MM.1S (cell line): ENCODE measurements around the gene TAOK2.

ENCODE experiments used
- DNase-seq: peaks from one replicate; pipeline ENCODE4 v3.0.0-alpha.2; 2015
- H2AFZ ChIP-seq: fragments of 300-600 bp; sonication (generic); 2 replicates; pipeline ENCODE4 v1.6.0; 2016; ENCODE audit warnings: antibody characterized with exemption, low read length
- H3F3A ChIP-seq: fragments of 300-600 bp; sonication (generic); 2 replicates; pipeline ENCODE4 v1.6.1; 2016; ENCODE audit warnings: mild to moderate bottlenecking, antibody characterized with exemption, low read length, moderate library complexity, mixed read lengths; ENCODE audit not compliant: insufficient read depth
- H3K27ac ChIP-seq: fragments of 300-600 bp; sonication (generic); 2 replicates; pipeline ENCODE4 v1.5.1; 2016; ENCODE audit warnings: mild to moderate bottlenecking, low read length
- H3K27me3 ChIP-seq: fragments of 300-600 bp; sonication (generic); replicated peaks from 2 replicates; pipeline ENCODE4 v1.6.0; 2016; ENCODE audit warnings: low read length; ENCODE audit not compliant: insufficient read depth
- H3K36me3 ChIP-seq: fragments of 300-600 bp; sonication (generic); replicated peaks from 2 replicates; pipeline ENCODE4 v1.6.1; 2016; ENCODE audit warnings: mild to moderate bottlenecking, low read length, mixed read lengths; ENCODE audit not compliant: insufficient read depth
- H3K4me1 ChIP-seq: fragments of 300-600 bp; sonication (generic); 2 replicates; pipeline ENCODE4 v1.6.1; 2016; ENCODE audit warnings: low read length, mixed read lengths
- H3K4me2 ChIP-seq: fragments of 300-600 bp; sonication (generic); 2 replicates; pipeline ENCODE4 v1.6.0; 2016; ENCODE audit warnings: low read depth, low read length
- H3K4me3 ChIP-seq: fragments of 300-600 bp; sonication (generic); 2 replicates; pipeline ENCODE4 v1.5.1; 2016; ENCODE audit warnings: low read length, mixed read lengths
- H3K79me2 ChIP-seq: fragments of 300-600 bp; sonication (generic); 2 replicates; pipeline ENCODE4 v1.6.1; 2016; ENCODE audit warnings: mixed run types, low read length, mixed read lengths
- H3K9ac ChIP-seq: fragments of 300-600 bp; sonication (generic); 2 replicates; pipeline ENCODE4 v1.6.1; 2016; ENCODE audit warnings: low read length, mixed read lengths
- H3K9me2 ChIP-seq: fragments of 300-600 bp; sonication (generic); replicated peaks from 2 replicates; pipeline ENCODE4 v1.6.1; 2016; ENCODE audit warnings: mild to moderate bottlenecking, low read length, mixed read lengths; ENCODE audit not compliant: insufficient read depth
- H3K9me3 ChIP-seq: fragments of 300-600 bp; sonication (generic); replicated peaks from 2 replicates; pipeline ENCODE4 v1.6.1; 2016; ENCODE audit warnings: mild to moderate bottlenecking, low read length, mixed read lengths; ENCODE audit not compliant: insufficient read depth
- H4K20me1 ChIP-seq: fragments of 300-600 bp; sonication (generic); 2 replicates; pipeline ENCODE4 v1.6.1; 2016; ENCODE audit warnings: mild to moderate bottlenecking, low read length, moderate library complexity, mixed read lengths; ENCODE audit not compliant: insufficient read depth
- EZH2 ChIP-seq: fragments of 300-600 bp; sonication (generic); optimal IDR thresholded peaks from 2 replicates; pipeline ENCODE3; 2017; ENCODE audit warnings: low read depth, mild to moderate bottlenecking, antibody characterized with exemption, low read length, mixed read lengths
- EZH2phosphoT487 ChIP-seq: fragments of 300-600 bp; sonication (generic); IDR thresholded peaks from 2 replicates; pipeline ENCODE4 v1.6.1; 2018; ENCODE audit warnings: antibody characterized with exemption, low read length
- TF ChIP-seq, protein P1 (sequence below): fragments of 300-600 bp; sonication (generic); IDR thresholded peaks from 2 replicates; pipeline ENCODE4 v1.5.1; 2016; ENCODE audit warnings: antibody characterized with exemption, low read length, mixed read lengths

The TAOK2 gene

DNA sequence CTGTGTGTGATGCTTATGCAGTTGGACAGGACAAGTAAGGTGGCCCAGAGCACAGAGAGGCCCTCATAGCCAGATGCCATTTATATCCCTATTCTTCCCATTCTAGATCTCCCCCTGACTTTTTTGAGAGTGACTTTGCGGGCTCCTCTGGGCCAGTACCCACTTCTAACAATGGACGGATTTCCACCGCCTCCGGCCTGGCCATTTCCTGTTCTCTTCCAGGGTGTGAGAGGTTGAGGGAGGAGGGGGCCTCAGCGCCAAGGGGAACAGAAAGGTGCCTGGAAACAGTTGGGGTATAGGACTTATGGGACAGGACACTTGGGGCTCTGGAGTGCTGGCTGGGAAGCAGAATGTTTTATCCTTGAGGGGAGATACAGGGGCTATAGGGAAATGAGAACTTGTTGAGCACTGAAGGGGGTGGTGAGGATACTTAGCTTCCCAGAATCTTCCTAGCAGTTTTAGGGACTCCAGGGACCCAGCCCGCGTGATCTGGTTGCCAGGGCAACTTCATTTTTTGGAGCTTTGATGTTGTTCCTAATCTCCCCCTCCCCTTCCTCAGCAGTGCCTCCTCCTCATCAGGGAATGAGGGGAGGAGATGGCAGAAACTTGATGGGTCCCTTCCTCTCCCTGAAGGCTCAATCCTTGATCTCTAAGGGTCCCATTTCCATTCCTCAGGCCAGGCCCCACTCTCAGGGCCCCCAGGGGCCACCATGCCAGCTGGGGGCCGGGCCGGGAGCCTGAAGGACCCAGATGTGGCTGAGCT is 3.6 kb downstream of the TAOK2 start:
- H2AFZ ChIP-seq: no peak overlapping the region
- H3K9me2 ChIP-seq: no peaks in the 10 kb centered on the region
- peaks cover 2% of the 10 kb centered on the region; the same call in 1 of the 2 replicates for H3K36me3 ChIP-seq
- H3K9me3 ChIP-seq: no peaks in the 10 kb centered on the region
- H4K20me1 ChIP-seq: no peaks in the 10 kb centered on the region
- no peak overlapping the region for H3K4me2 ChIP-seq
- no peak overlapping the region for H3K27ac ChIP-seq
- H3K4me1 ChIP-seq: peaks cover 19% of the 10 kb centered on the region
- DNase-seq: no peak
- no peak overlapping the region for H3K9ac ChIP-seq
- H3K79me2 ChIP-seq: peaks cover 45% of the 10 kb centered on the region
- no peaks in the 10 kb centered on the region for H3K27me3 ChIP-seq
- no peak overlapping the region for H3K4me3 ChIP-seq
- TF ChIP-seq EZH2 (no peak), EZH2phosphoT487 (no peak)
- TF ChIP-seq, protein P1, sequence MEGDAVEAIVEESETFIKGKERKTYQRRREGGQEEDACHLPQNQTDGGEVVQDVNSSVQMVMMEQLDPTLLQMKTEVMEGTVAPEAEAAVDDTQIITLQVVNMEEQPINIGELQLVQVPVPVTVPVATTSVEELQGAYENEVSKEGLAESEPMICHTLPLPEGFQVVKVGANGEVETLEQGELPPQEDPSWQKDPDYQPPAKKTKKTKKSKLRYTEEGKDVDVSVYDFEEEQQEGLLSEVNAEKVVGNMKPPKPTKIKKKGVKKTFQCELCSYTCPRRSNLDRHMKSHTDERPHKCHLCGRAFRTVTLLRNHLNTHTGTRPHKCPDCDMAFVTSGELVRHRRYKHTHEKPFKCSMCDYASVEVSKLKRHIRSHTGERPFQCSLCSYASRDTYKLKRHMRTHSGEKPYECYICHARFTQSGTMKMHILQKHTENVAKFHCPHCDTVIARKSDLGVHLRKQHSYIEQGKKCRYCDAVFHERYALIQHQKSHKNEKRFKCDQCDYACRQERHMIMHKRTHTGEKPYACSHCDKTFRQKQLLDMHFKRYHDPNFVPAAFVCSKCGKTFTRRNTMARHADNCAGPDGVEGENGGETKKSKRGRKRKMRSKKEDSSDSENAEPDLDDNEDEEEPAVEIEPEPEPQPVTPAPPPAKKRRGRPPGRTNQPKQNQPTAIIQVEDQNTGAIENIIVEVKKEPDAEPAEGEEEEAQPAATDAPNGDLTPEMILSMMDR: no peak
- H3F3A ChIP-seq: no peaks in the 10 kb centered on the region

DNA sequence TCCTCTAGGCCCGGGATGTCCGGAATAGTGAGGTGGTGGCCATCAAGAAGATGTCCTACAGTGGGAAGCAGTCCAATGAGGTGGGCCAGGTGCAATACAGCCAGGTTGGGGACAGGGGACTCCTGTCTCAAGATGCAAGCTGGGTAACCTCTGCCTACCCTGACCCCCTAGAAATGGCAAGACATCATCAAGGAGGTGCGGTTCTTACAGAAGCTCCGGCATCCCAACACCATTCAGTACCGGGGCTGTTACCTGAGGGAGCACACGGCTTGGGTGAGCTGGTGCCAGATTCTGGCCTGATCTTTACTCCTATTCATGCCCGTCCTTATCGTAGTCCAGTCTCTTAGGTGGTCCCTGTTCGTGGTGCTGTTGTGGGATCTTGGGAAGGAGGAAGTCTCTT is 4.4 kb downstream of the TAOK2 start:
- no peak for DNase-seq
- H3K4me2 ChIP-seq: no peak overlapping the region
- H3K4me3 ChIP-seq: no peak overlapping the region
- peaks cover 45% of the 10 kb centered on the region for H3K79me2 ChIP-seq
- H3F3A ChIP-seq: no peaks in the 10 kb centered on the region
- peaks cover 17% of the 10 kb centered on the region for H3K4me1 ChIP-seq
- H3K27me3 ChIP-seq: no peaks in the 10 kb centered on the region
- no peaks in the 10 kb centered on the region for H3K9me3 ChIP-seq
- H2AFZ ChIP-seq: no peak overlapping the region
- TF ChIP-seq, protein P1: no peak
- TF ChIP-seq EZH2phosphoT487 (no peak), EZH2 (no peak)
- H3K27ac ChIP-seq: no peak overlapping the region
- no peaks in the 10 kb centered on the region for H4K20me1 ChIP-seq
- no peaks in the 10 kb centered on the region for H3K9me2 ChIP-seq
- no peak overlapping the region for H3K9ac ChIP-seq
- H3K36me3 ChIP-seq: peaks cover 2% of the 10 kb centered on the region; the same call in 1 of the 2 replicates

DNA sequence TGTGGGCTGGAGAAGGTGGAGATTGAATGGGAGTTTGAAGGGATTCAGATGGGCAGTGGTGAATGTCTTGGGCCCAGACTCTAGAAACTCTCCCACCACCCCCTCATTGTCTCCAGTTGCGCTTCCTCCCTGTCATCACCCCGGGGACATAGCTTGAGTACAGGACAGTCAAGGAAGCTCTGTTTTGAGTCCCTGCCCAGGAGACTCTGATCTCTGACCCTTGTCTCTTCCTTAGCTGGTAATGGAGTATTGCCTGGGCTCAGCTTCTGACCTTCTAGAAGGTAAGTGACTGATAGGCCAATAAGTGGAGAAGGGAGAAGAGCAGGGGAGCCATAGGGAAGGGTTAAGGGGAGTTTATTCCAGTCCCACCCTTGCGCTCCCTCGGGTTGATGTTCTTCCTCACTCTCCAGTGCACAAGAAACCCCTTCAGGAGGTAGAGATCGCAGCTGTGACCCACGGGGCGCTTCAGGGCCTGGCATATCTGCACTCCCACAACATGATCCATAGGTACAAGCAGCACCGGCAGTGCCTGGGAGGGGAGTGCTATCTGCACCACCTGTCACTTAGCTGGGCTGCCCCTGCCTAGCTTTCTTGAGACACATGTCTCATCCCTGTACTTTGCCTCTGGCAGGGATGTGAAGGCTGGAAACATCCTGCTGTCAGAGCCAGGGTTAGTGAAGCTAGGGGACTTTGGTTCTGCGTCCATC is 5.0 kb downstream of the TAOK2 start:
- Histone ChIP-seq H3K36me3 (peaks cover 6% of the 10 kb centered on the region; the same call in 1 of the 2 replicates), H3K79me2 (peaks cover 45% of the 10 kb centered on the region)

More for the DNA sequence above, 5.0 kb downstream of the TAOK2 start:
- Histone ChIP-seq H4K20me1 (no peaks in the 10 kb centered on the region), H2AFZ (no peak overlapping the region), H3K27ac (no peak overlapping the region), H3K9me3 (no peaks in the 10 kb centered on the region), H3K9me2 (no peaks in the 10 kb centered on the region), H3K4me2 (no peak overlapping the region), H3K4me1 (peaks cover 14% of the 10 kb centered on the region), H3K4me3 (no peak overlapping the region), H3F3A (no peaks in the 10 kb centered on the region), H3K27me3 (no peaks in the 10 kb centered on the region), H3K9ac (no peak overlapping the region)
- TF ChIP-seq, protein P1: no peak
- no peak for TF ChIP-seq EZH2
- TF ChIP-seq EZH2phosphoT487: no peak
- DNase-seq: no peak
